Central memory CD8-positive, alpha-beta T cell (primary cell): Measurements from ENCODE around the gene MDM2.

Experiments used
- ATAC-seq: fragments of 150-1000 bp; cut with Tn5 transposase; replicated peaks from 2 replicates; pipeline ENCODE4 v1.10.0; 2022; ENCODE audit warnings: mild to moderate bottlenecking, moderate FRiP score, moderate number of reproducible peaks; ENCODE audit not compliant: poor library complexity, severe bottlenecking; ENCODE audit errors: extremely low read depth
- DNase-seq, 2 donors: peaks; one replicate each; pipeline ENCODE4 v3.0.0; 2021; ENCODE audit warnings: low spot score in 2 of 2
- H3K27ac Mint-ChIP-seq: one replicate; pipeline ENCODE4 v1.8.0; 2022; ENCODE audit warnings: low read depth, mild to moderate bottlenecking, moderate library complexity, mixed read lengths
- H3K27me3 Mint-ChIP-seq: one replicate; pipeline ENCODE4 v1.8.0; 2022; ENCODE audit warnings: mixed read lengths
- H3K36me3 Mint-ChIP-seq: one replicate; pipeline ENCODE4 v1.8.0; 2022; ENCODE audit warnings: mild to moderate bottlenecking, moderate library complexity, mixed read lengths; ENCODE audit not compliant: insufficient read depth
- H3K4me1 Mint-ChIP-seq: one replicate; pipeline ENCODE4 v1.8.0; 2022; ENCODE audit warnings: mixed read lengths
- H3K4me3 Mint-ChIP-seq: one replicate; pipeline ENCODE4 v1.8.0; 2022; ENCODE audit warnings: mild to moderate bottlenecking, moderate library complexity, mixed read lengths
- H3K9me3 Mint-ChIP-seq: one replicate; pipeline ENCODE4 v1.8.0; 2022; ENCODE audit warnings: mixed read lengths

MDM2 gene

GRCh38 chr12:68807576-68808387, at the start of gene MDM2:
Gene MDM2, plus strand, starts transcription at chr12:68808177. Its CDS starts 301 bp downstream, at chr12:68808478.
- DNase-seq (peak; percentile 97), ATAC-seq (peak; percentile 83)
- no peaks in the 10 kb centered on the region for H3K9me3 Mint-ChIP-seq
- H3K27me3 Mint-ChIP-seq = no peaks in the 10 kb centered on the region
- H3K36me3 Mint-ChIP-seq = peaks cover 33% of the 10 kb centered on the region
- peak within 1 kb of the TSS; percentile 98 for H3K27ac Mint-ChIP-seq
- H3K4me3 Mint-ChIP-seq = peak within 1 kb of the TSS; percentile 91
- peaks cover 18% of the 10 kb centered on the region for H3K4me1 Mint-ChIP-seq

GRCh38 chr12:68759852-68760251, 48.1 kb upstream of the MDM2 start:
- Mint-ChIP-seq H3K27ac (no peak overlapping the region), H3K9me3 (no peaks in the 10 kb centered on the region), H3K4me1 (no peaks in the 10 kb centered on the region), H3K36me3 (peaks cover 20% of the 10 kb centered on the region), H3K4me3 (no peak overlapping the region), H3K27me3 (no peaks in the 10 kb centered on the region)
- no peak for DNase-seq
- no peak for ATAC-seq

- H3K36me3 Mint-ChIP-seq = peaks cover 20% of the 10 kb centered on the region
- ATAC-seq (no peak), DNase-seq (no peak)
- H3K9me3 Mint-ChIP-seq = no peaks in the 10 kb centered on the region
- H3K27ac Mint-ChIP-seq = peak overlapping the region; percentile 17
- no peaks in the 10 kb centered on the region for H3K4me1 Mint-ChIP-seq
- no peak overlapping the region for H3K4me3 Mint-ChIP-seq
- H3K27me3 Mint-ChIP-seq = no peaks in the 10 kb centered on the region
Measured at GRCh38 chr12:68760806-68761441, 47.1 kb upstream of the MDM2 start.

GRCh38 chr12:68761442-68761812, 46.5 kb upstream of the MDM2 start:
- peaks cover 20% of the 10 kb centered on the region for H3K36me3 Mint-ChIP-seq
- H3K27ac Mint-ChIP-seq = no peak overlapping the region

GRCh38 chr12:68761901-68762630, 45.9 kb upstream of the MDM2 start:
- no peaks in the 10 kb centered on the region for H3K9me3 Mint-ChIP-seq
- peak overlapping the region; percentile 2 for H3K27ac Mint-ChIP-seq
- H3K4me3 Mint-ChIP-seq = no peak overlapping the region
- DNase-seq (no peak), ATAC-seq (no peak)
- no peaks in the 10 kb centered on the region for H3K27me3 Mint-ChIP-seq
- no peaks in the 10 kb centered on the region for H3K4me1 Mint-ChIP-seq
- peaks cover 18% of the 10 kb centered on the region for H3K36me3 Mint-ChIP-seq

More at GRCh38 chr12:68761442-68761812, 46.5 kb upstream of the MDM2 start:
- DNase-seq = no peak
- Mint-ChIP-seq H3K27me3 (no peaks in the 10 kb centered on the region), H3K4me3 (no peak overlapping the region), H3K4me1 (no peaks in the 10 kb centered on the region), H3K9me3 (no peaks in the 10 kb centered on the region)
- ATAC-seq = no peak

- Mint-ChIP-seq H3K36me3 (peaks cover 15% of the 10 kb centered on the region), H3K4me3 (no peak overlapping the region), H3K9me3 (no peaks in the 10 kb centered on the region), H3K27ac (no peak overlapping the region), H3K4me1 (no peaks in the 10 kb centered on the region), H3K27me3 (no peaks in the 10 kb centered on the region)
- ATAC-seq (no peak), DNase-seq (no peak)
Measured at GRCh38 chr12:68762691-68763090, 45.3 kb upstream of the MDM2 start.

- DNase-seq (no peak), ATAC-seq (no peak)
- H3K4me1 Mint-ChIP-seq = no peaks in the 10 kb centered on the region
- no peak overlapping the region for H3K27ac Mint-ChIP-seq
- H3K9me3 Mint-ChIP-seq = no peaks in the 10 kb centered on the region
- H3K36me3 Mint-ChIP-seq = peaks cover 7% of the 10 kb centered on the region
- no peaks in the 10 kb centered on the region for H3K27me3 Mint-ChIP-seq
- H3K4me3 Mint-ChIP-seq = no peak overlapping the region
Measured at GRCh38 chr12:68765696-68766095, 42.3 kb upstream of the MDM2 start.

- no peak for ATAC-seq
- no peak for DNase-seq
- Mint-ChIP-seq H3K4me3 (no peak overlapping the region), H3K4me1 (no peaks in the 10 kb centered on the region), H3K27ac (no peak overlapping the region), H3K27me3 (no peaks in the 10 kb centered on the region), H3K9me3 (no peaks in the 10 kb centered on the region), H3K36me3 (peaks cover 5% of the 10 kb centered on the region)
Measured at GRCh38 chr12:68766646-68767045, 41.3 kb upstream of the MDM2 start.

- Mint-ChIP-seq H3K36me3 (peaks cover 4% of the 10 kb centered on the region), H3K4me1 (no peaks in the 10 kb centered on the region), H3K4me3 (no peak overlapping the region), H3K27me3 (no peaks in the 10 kb centered on the region), H3K27ac (no peak overlapping the region), H3K9me3 (no peaks in the 10 kb centered on the region)
- DNase-seq (no peak), ATAC-seq (no peak)
Measured at GRCh38 chr12:68767191-68767590, 40.8 kb upstream of the MDM2 start.

- H3K36me3 Mint-ChIP-seq = peaks cover 4% of the 10 kb centered on the region
- DNase-seq = no peak
- no peaks in the 10 kb centered on the region for H3K27me3 Mint-ChIP-seq
- peaks cover 9% of the 10 kb centered on the region for H3K4me1 Mint-ChIP-seq
- no peak for ATAC-seq
- no peak overlapping the region for H3K27ac Mint-ChIP-seq
- H3K9me3 Mint-ChIP-seq = no peaks in the 10 kb centered on the region
- no peak overlapping the region for H3K4me3 Mint-ChIP-seq
Measured at GRCh38 chr12:68768431-68768939, 39.5 kb upstream of the MDM2 start.

- Mint-ChIP-seq H3K9me3 (no peaks in the 10 kb centered on the region), H3K4me3 (no peak overlapping the region), H3K27ac (no peak overlapping the region), H3K36me3 (peaks cover 2% of the 10 kb centered on the region), H3K4me1 (peaks cover 9% of the 10 kb centered on the region), H3K27me3 (no peaks in the 10 kb centered on the region)
- no peak for ATAC-seq
- no peak for DNase-seq
Measured at GRCh38 chr12:68769941-68770340, 38.0 kb upstream of the MDM2 start.

- H3K9me3 Mint-ChIP-seq = no peaks in the 10 kb centered on the region
- DNase-seq = no peak
- no peak overlapping the region for H3K27ac Mint-ChIP-seq
- peaks cover 9% of the 10 kb centered on the region for H3K4me1 Mint-ChIP-seq
- H3K4me3 Mint-ChIP-seq = no peak overlapping the region
- ATAC-seq = no peak
- no peaks in the 10 kb centered on the region for H3K27me3 Mint-ChIP-seq
- H3K36me3 Mint-ChIP-seq = no peaks in the 10 kb centered on the region
Measured at GRCh38 chr12:68771223-68771925, 36.6 kb upstream of the MDM2 start.
